ENCODE measurements around the gene ZNF609.

GRCh38 chr15:64478863-64479262 lies 18.5 kb downstream of the ZNF609 start:
- TF ChIP-seq, protein P1, sequence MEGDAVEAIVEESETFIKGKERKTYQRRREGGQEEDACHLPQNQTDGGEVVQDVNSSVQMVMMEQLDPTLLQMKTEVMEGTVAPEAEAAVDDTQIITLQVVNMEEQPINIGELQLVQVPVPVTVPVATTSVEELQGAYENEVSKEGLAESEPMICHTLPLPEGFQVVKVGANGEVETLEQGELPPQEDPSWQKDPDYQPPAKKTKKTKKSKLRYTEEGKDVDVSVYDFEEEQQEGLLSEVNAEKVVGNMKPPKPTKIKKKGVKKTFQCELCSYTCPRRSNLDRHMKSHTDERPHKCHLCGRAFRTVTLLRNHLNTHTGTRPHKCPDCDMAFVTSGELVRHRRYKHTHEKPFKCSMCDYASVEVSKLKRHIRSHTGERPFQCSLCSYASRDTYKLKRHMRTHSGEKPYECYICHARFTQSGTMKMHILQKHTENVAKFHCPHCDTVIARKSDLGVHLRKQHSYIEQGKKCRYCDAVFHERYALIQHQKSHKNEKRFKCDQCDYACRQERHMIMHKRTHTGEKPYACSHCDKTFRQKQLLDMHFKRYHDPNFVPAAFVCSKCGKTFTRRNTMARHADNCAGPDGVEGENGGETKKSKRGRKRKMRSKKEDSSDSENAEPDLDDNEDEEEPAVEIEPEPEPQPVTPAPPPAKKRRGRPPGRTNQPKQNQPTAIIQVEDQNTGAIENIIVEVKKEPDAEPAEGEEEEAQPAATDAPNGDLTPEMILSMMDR (IDR thresholded peaks at IDR 0.05) = no peak
- TF ChIP-seq RARB (CRISPR knock-in tag; IDR thresholded peaks at IDR 0.05) (no peak), KDM1A (IDR thresholded peaks at IDR 0.05; ENCODE audit: low read depth) (no peak), RFX5 (IDR thresholded peaks at IDR 0.05) (no peak), ZNF302 (CRISPR knock-in tag; IDR thresholded peaks at IDR 0.05) (no peak), RAD21 (conservative IDR thresholded peaks at IDR 0.05 in 1 of 2, IDR thresholded peaks at IDR 0.05 in 1 of 2) (no peak)
- TF ChIP-seq, protein P2, sequence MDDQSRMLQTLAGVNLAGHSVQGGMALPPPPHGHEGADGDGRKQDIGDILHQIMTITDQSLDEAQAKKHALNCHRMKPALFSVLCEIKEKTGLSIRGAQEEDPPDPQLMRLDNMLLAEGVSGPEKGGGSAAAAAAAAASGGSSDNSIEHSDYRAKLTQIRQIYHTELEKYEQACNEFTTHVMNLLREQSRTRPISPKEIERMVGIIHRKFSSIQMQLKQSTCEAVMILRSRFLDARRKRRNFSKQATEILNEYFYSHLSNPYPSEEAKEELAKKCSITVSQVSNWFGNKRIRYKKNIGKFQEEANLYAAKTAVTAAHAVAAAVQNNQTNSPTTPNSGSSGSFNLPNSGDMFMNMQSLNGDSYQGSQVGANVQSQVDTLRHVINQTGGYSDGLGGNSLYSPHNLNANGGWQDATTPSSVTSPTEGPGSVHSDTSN (IDR thresholded peaks at IDR 0.05) = no peak

All from A549 (cell line).